ENCODE results near the gene VIL1. TPM values are rescaled to one million over a fixed set of nuclear protein-coding genes. Genes with fewer than 3 reads are reported as not detected.

Gene VIL1
- total and polyA plus RNA-seq, 2 of the 13 experiments (the other 11 are each of a cell fraction or from before 2014, with no cell fraction given): 287 to 301 TPM

- TF ChIP-seq NONO (IDR thresholded peaks at IDR 0.05): no peak
- TF ChIP-seq NONO (CRISPR knock-in tag; conservative IDR thresholded peaks at IDR 0.05): peak; percentile 92
- TF ChIP-seq ZMAT3 (CRISPR knock-in tag; conservative IDR thresholded peaks at IDR 0.05): peak; percentile 88
- no peak; the same call in 1 of the 2 replicates for TF ChIP-seq ZNF460 (CRISPR knock-in tag; IDR thresholded peaks at IDR 0.05; ENCODE audit: borderline replicate concordance)
- no peak for TF ChIP-seq ZNF207 (IDR thresholded peaks at IDR 0.05; ENCODE audit: borderline replicate concordance)
- TF ChIP-seq MLXIP (CRISPR knock-in tag; IDR thresholded peaks at IDR 0.05; ENCODE audit: borderline replicate concordance): no peak
- no peak; the same call in 1 of the 2 replicates for TF ChIP-seq ZNF512B (CRISPR knock-in tag; IDR thresholded peaks at IDR 0.05; ENCODE audit: borderline replicate concordance)
- TF ChIP-seq ZNF709 (CRISPR knock-in tag; IDR thresholded peaks at IDR 0.05): peak; percentile 27; the same call in 1 of the 2 replicates
- peak; percentile 52; the same call in 1 of the 2 replicates for TF ChIP-seq ZNF138 (CRISPR knock-in tag; IDR thresholded peaks at IDR 0.05; ENCODE audit: low read depth)
- TF ChIP-seq, protein P1, sequence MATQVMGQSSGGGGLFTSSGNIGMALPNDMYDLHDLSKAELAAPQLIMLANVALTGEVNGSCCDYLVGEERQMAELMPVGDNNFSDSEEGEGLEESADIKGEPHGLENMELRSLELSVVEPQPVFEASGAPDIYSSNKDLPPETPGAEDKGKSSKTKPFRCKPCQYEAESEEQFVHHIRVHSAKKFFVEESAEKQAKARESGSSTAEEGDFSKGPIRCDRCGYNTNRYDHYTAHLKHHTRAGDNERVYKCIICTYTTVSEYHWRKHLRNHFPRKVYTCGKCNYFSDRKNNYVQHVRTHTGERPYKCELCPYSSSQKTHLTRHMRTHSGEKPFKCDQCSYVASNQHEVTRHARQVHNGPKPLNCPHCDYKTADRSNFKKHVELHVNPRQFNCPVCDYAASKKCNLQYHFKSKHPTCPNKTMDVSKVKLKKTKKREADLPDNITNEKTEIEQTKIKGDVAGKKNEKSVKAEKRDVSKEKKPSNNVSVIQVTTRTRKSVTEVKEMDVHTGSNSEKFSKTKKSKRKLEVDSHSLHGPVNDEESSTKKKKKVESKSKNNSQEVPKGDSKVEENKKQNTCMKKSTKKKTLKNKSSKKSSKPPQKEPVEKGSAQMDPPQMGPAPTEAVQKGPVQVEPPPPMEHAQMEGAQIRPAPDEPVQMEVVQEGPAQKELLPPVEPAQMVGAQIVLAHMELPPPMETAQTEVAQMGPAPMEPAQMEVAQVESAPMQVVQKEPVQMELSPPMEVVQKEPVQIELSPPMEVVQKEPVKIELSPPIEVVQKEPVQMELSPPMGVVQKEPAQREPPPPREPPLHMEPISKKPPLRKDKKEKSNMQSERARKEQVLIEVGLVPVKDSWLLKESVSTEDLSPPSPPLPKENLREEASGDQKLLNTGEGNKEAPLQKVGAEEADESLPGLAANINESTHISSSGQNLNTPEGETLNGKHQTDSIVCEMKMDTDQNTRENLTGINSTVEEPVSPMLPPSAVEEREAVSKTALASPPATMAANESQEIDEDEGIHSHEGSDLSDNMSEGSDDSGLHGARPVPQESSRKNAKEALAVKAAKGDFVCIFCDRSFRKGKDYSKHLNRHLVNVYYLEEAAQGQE (IDR thresholded peaks at IDR 0.05; ENCODE audit: borderline replicate concordance in 1 of 2, low read depth in 1 of 2, low read length in 2 of 2): no peak
- no peak for TF ChIP-seq DZIP1 (CRISPR knock-in tag; IDR thresholded peaks at IDR 0.05)
- no peak for TF ChIP-seq ZNF777 (CRISPR knock-in tag; IDR thresholded peaks at IDR 0.05)
- peak; percentile 86; the same call in 1 of the 2 replicates for TF ChIP-seq HBP1 (CRISPR knock-in tag; IDR thresholded peaks at IDR 0.05; ENCODE audit: low read depth)
Measured at GRCh38 chr2:218400930-218401881, 17.7 kb upstream of the VIL1 start (continued).

All from HepG2 (cell line).